ENCODE data around the gene ORM2. TPM values are rescaled to one million over a fixed set of nuclear protein-coding genes. Genes with fewer than 3 reads are reported as not detected.

Gene ORM2
- total RNA-seq, 3 donors from 2014 or later (not counting 1 experiment from before 2014, with no cell fraction given), result not detected

GRCh38 chr9:114378016-114378415 is 48.3 kb downstream of the ORM2 start:
- no peak for TF ChIP-seq CTCF (IDR thresholded peaks at IDR 0.05)
- Histone ChIP-seq H3K4me1 (ENCODE audit: control insufficient read depth, insufficient read depth, low read length) (peaks cover 98% of the 10 kb centered on the region), H3K9me3 (ENCODE audit: control insufficient read depth, insufficient read depth, low read length) (no peaks in the 10 kb centered on the region), H3K36me3 (ENCODE audit: control insufficient read depth, insufficient read depth, low read length) (peaks cover 88% of the 10 kb centered on the region), H3K27me3 (ENCODE audit: control insufficient read depth, insufficient read depth, low read length) (no peaks in the 10 kb centered on the region), H3K4me3 (ENCODE audit: low read length) (no peak overlapping the region), H3K27ac (ENCODE audit: low read length) (peak overlapping the region; percentile 100)
- ATAC-seq (no peak), DNase-seq (no peak)
- Mint-ChIP-seq H3K36me3 (peaks cover 18% of the 10 kb centered on the region), H3K27ac (peak overlapping the region; percentile 79 to 86), H3K4me3 (peak overlapping the region; percentile 77), H3K27me3 (ENCODE audit: low read depth in 2 of 2) (no peaks in the 10 kb centered on the region), H3K4me1 (peaks cover 84 to 90% of the 10 kb centered on the region in 2 donors), H3K9me3 (no peaks in the 10 kb centered on the region)
- intact Hi-C loops (cut with micrococcal nuclease), result no loop called here
- 83% methylated on average over 8 of the region's 8 CpGs for WGBS (ENCODE audit: insufficient coverage)

- TF ChIP-seq CTCF (IDR thresholded peaks at IDR 0.05), result no peak
- Mint-ChIP-seq H3K27me3 (ENCODE audit: low read depth in 2 of 2) (no peaks in the 10 kb centered on the region), H3K4me3 (peak overlapping the region; percentile 77), H3K9me3 (no peaks in the 10 kb centered on the region), H3K4me1 (peaks cover 91 to 92% of the 10 kb centered on the region in 2 donors), H3K27ac (peak overlapping the region; percentile 79 to 86), H3K36me3 (peaks cover 22% of the 10 kb centered on the region)
- no peak for DNase-seq
- ATAC-seq, result no peak
- intact Hi-C loops (cut with micrococcal nuclease), result no loop called here
- WGBS (ENCODE audit: insufficient coverage), result 81% methylated on average over 4 of the region's 5 CpGs
- no peak overlapping the region for H3K4me3 ChIP-seq (ENCODE audit: low read length)
- H3K36me3 ChIP-seq (ENCODE audit: control insufficient read depth, insufficient read depth, low read length), result peaks cover 80% of the 10 kb centered on the region
- H3K27me3 ChIP-seq (ENCODE audit: control insufficient read depth, insufficient read depth, low read length), result no peaks in the 10 kb centered on the region
- no peaks in the 10 kb centered on the region for H3K9me3 ChIP-seq (ENCODE audit: control insufficient read depth, insufficient read depth, low read length)
- peak overlapping the region; percentile 100 for H3K27ac ChIP-seq (ENCODE audit: low read length)
- H3K4me1 ChIP-seq (ENCODE audit: control insufficient read depth, insufficient read depth, low read length), result peaks cover 98% of the 10 kb centered on the region
Measured at GRCh38 chr9:114378883-114379282, 49.2 kb downstream of the ORM2 start.

Other genes with a start within 250 kb of the ORM2 start
- not detected for gene KIF12, start 230.6 kb upstream of the ORM2 start, total RNA-seq
- not detected for gene COL27A1, start 174.3 kb upstream of the ORM2 start, total RNA-seq
- under 1 TPM in 1 of 3 donors, not detected in 2; 1.00 TPM for gene ORM1, start 6.8 kb upstream of the ORM2 start, total RNA-seq
- gene AKNA, start 58.1 kb downstream of the ORM2 start, total RNA-seq, result 100 to 1,000 TPM; 577 to 743 (median 676) TPM
- gene WHRN, start 175.6 kb downstream of the ORM2 start, total RNA-seq, result 10 to 100 TPM; 29.8 to 90.6 (median 36.8) TPM

Data from natural killer cell (primary cell).